ENCODE measurements around the gene SREK1IP1. TPM values are rescaled to one million over a fixed set of nuclear protein-coding genes. Genes with fewer than 3 reads are reported as not detected.

SREK1IP1 gene
- total and polyA plus RNA-seq, 2 of the 13 experiments (the other 11 are each of a cell fraction or from before 2014, with no cell fraction given) = 3.1 to 16.5 TPM

GRCh38 chr5:64722588-64722987, 45.9 kb downstream of the SREK1IP1 start:
- Histone ChIP-seq H3K36me3 (replicated peaks in 1 of 2; ENCODE audit: control insufficient read depth in 1 of 2, insufficient read depth in 2 of 2, low read length in 2 of 2) (peaks cover 3 to 12% of the 10 kb centered on the region in 2 experiments), H3K27ac (ENCODE audit: extremely low read length, insufficient read depth, low read length) (no peak overlapping the region), H2AFZ (ENCODE audit: low read length) (no peak overlapping the region), H3K9me3 (ENCODE audit: low read length) (no peaks in the 10 kb centered on the region), H3K4me2 (ENCODE audit: low read depth, low read length) (no peak overlapping the region), H3K4me3 (replicated peaks in 1 of 3; ENCODE audit: insufficient read depth in 1 of 3, low read depth in 2 of 3, low read length in 3 of 3) (no peak overlapping the region), H4K20me1 (ENCODE audit: insufficient read depth, low read length) (no peaks in the 10 kb centered on the region), H3K27me3 (ENCODE audit: control insufficient read depth in 1 of 2, insufficient read depth in 2 of 2, low read length in 2 of 2) (no peaks in the 10 kb centered on the region), H3K79me2 (ENCODE audit: insufficient read depth, low read length) (no peaks in the 10 kb centered on the region), H3K9ac (ENCODE audit: insufficient read depth, low read depth, low read length) (no peak overlapping the region), H3K4me1 (ENCODE audit: insufficient read depth, low read length) (no peaks in the 10 kb centered on the region)
- intact Hi-C loops (cut with micrococcal nuclease; ENCODE audit: unreplicated experiment) (no loop called here), in situ Hi-C loops (cut with HindIII; ENCODE audit: extremely low pct_ligation_motif_present, low pct_unique_long_range_greater_than_20kb) (no loop called here)
- CTCF ChIA-PET (ENCODE audit: low intra/inter-chr PET ratio, low total read pairs) = no interaction called here
- 66% methylated on average over 3 of the region's 3 CpGs for WGBS (ENCODE audit: low lambda C conversion rate)
- no peak for TF ChIP-seq ZNF282 (IDR thresholded peaks at IDR 0.05; ENCODE audit: partially characterized antibody)
- no peak for TF ChIP-seq TSC22D2 (CRISPR knock-in tag; IDR thresholded peaks at IDR 0.05; ENCODE audit: borderline replicate concordance)
- no peak for TF ChIP-seq GMEB1 (CRISPR knock-in tag; IDR thresholded peaks at IDR 0.05; ENCODE audit: borderline replicate concordance)
- no peak for TF ChIP-seq E2F2 (CRISPR knock-in tag; IDR thresholded peaks at IDR 0.05; ENCODE audit: borderline replicate concordance)
- TF ChIP-seq RXRB (CRISPR knock-in tag; IDR thresholded peaks at IDR 0.05; ENCODE audit: borderline replicate concordance) = no peak
- TF ChIP-seq, protein P1, sequence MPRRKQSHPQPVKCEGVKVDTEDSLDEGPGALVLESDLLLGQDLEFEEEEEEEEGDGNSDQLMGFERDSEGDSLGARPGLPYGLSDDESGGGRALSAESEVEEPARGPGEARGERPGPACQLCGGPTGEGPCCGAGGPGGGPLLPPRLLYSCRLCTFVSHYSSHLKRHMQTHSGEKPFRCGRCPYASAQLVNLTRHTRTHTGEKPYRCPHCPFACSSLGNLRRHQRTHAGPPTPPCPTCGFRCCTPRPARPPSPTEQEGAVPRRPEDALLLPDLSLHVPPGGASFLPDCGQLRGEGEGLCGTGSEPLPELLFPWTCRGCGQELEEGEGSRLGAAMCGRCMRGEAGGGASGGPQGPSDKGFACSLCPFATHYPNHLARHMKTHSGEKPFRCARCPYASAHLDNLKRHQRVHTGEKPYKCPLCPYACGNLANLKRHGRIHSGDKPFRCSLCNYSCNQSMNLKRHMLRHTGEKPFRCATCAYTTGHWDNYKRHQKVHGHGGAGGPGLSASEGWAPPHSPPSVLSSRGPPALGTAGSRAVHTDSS (CRISPR knock-in tag; conservative IDR thresholded peaks at IDR 0.05) = no peak
- no peak for TF ChIP-seq ZNF629 (CRISPR knock-in tag; conservative IDR thresholded peaks at IDR 0.05)
- TF ChIP-seq MTF2 (CRISPR knock-in tag; IDR thresholded peaks at IDR 0.05; ENCODE audit: borderline replicate concordance) = no peak
- POLR2A ChIA-PET = no interaction called here
- DNase-seq (ENCODE audit: low spot score) = no peak
- no peak for ATAC-seq
- no TSS peak for BruUV-seq (replicated peaks)
- no peak for FAIRE-seq
